OCI-LY7 (cell line): ENCODE measurements around the gene SEBOX. TPM values are rescaled to one million over a fixed set of nuclear protein-coding genes. Genes with fewer than 3 reads are reported as not detected.

Experiments used
- BruUV-seq: library from RNA; stranded (reverse); fragments of 400-500 nt; replicated peaks from 2 replicates; lab custom pipeline; 2021; lab: Mats Ljungman, UMichigan
- CTCF ChIA-PET: fragments of 300-600 bp; sonication (Branson Sonifier 250); formaldehyde crosslinking; loops from one replicate; lab custom pipeline; 2022; ENCODE audit warnings: antibody characterized with exemption; ENCODE audit not compliant: unreplicated experiment; lab: Charles Lee
- POLR2A ChIA-PET: fragments of 300-600 bp; sonication (Branson Sonifier 250); formaldehyde crosslinking; loops from one replicate; lab custom pipeline; 2022; ENCODE audit warnings: antibody characterized with exemption; lab: Charles Lee
- DNase-seq: peaks from one replicate; pipeline ENCODE4 v3.0.0-alpha.2; 2015; ENCODE audit warnings: low spot score
- H2AFZ ChIP-seq: fragments of 200-600 bp; sonication (generic), shearing (Covaris generic); 2 replicates; pipeline ENCODE4 v1.6.1; 2014; ENCODE audit warnings: mild to moderate bottlenecking, antibody characterized with exemption, low read length, moderate library complexity
- H3K27ac ChIP-seq: fragments of 200-600 bp; sonication (generic); 2 replicates; pipeline ENCODE4 v1.5.1; 2014; ENCODE audit warnings: mixed run types, low read depth, mild to moderate bottlenecking, moderate library complexity, low read length, inconsistent platforms; ENCODE audit not compliant: poor library complexity, severe bottlenecking
- H3K36me3 ChIP-seq: fragments of 200-600 bp; sonication (generic); 2 replicates; pipeline ENCODE4 v1.6.1; 2014; ENCODE audit warnings: mild to moderate bottlenecking, antibody characterized with exemption, low read length, moderate library complexity, mixed read lengths; ENCODE audit not compliant: insufficient read depth
- H3K4me1 ChIP-seq: fragments of 200-600 bp; sonication (generic); 2 replicates; pipeline ENCODE4 v1.5.1; 2014; ENCODE audit warnings: mild to moderate bottlenecking, low read length; ENCODE audit not compliant: insufficient read depth, poor library complexity, severe bottlenecking
- H3K4me2 ChIP-seq: fragments of 200-600 bp; sonication (generic); 2 replicates; pipeline ENCODE4 v1.6.1; 2014; ENCODE audit warnings: mild to moderate bottlenecking, low read length
- H3K4me3 ChIP-seq: fragments of 200-600 bp; sonication (generic); 2 replicates; pipeline ENCODE4 v1.5.1; 2014; ENCODE audit warnings: mild to moderate bottlenecking, low read depth, low read length; ENCODE audit not compliant: poor library complexity, severe bottlenecking
- H3K79me2 ChIP-seq: fragments of 200-600 bp; sonication (generic); 2 replicates; pipeline ENCODE4 v1.6.1; 2016; ENCODE audit warnings: low read depth, mild to moderate bottlenecking, low read length, moderate library complexity, mixed read lengths; ENCODE audit not compliant: insufficient read depth
- H3K9me2 ChIP-seq: fragments of 200-600 bp; sonication (generic); 2 replicates; pipeline ENCODE4 v1.6.1; 2016; ENCODE audit warnings: mild to moderate bottlenecking, low read length, mixed read lengths; ENCODE audit not compliant: insufficient read depth
- H3K9me3 ChIP-seq: fragments of 200-600 bp; sonication (generic); 2 replicates; pipeline ENCODE4 v1.6.1; 2014; ENCODE audit warnings: mild to moderate bottlenecking, mixed run types, low read length, mixed read lengths
- H4K20me1 ChIP-seq: fragments of 200-600 bp; sonication (generic); 2 replicates; pipeline ENCODE4 v1.6.1; 2014; ENCODE audit warnings: mild to moderate bottlenecking, antibody characterized with exemption, low read length, moderate library complexity, mixed read lengths; ENCODE audit not compliant: insufficient read depth
- EZH2phosphoT487 ChIP-seq: fragments of 200-600 bp; sonication (generic); IDR thresholded peaks from 2 replicates; pipeline ENCODE4 v1.6.1; 2018; ENCODE audit warnings: low read depth, borderline replicate concordance, mild to moderate bottlenecking, mixed run types, antibody characterized with exemption, low read length, moderate library complexity, mixed read lengths
- intact Hi-C: fragments of 100-400 bp; cut with micrococcal nuclease; formaldehyde crosslinking; loops from one replicate; pipeline ENCODE4 v1.10.0; 2022; ENCODE audit not compliant: unreplicated experiment
- total RNA-seq, 2 experiments: library from RNA; depleted of rRNA in 1 of 2; stranded (reverse); fragments of >200 nt in 1 of 2; shearing (Covaris generic) in 1 of 2; gene quantifications; 2 replicates each; pipeline ENCODE4 v1.2.3, GENCODE V29; 2014 to 2022
- TF ChIP-seq, protein P1 (sequence below): fragments of 200-600 bp; sonication (generic); conservative IDR thresholded peaks from 2 replicates; pipeline ENCODE4 v1.5.1; 2014; ENCODE audit warnings: mild to moderate bottlenecking, antibody characterized with exemption, low read length, moderate library complexity, mixed read lengths

SEBOX gene
- total RNA-seq, 2 experiments from 2014 or later, result not detected

DNA sequence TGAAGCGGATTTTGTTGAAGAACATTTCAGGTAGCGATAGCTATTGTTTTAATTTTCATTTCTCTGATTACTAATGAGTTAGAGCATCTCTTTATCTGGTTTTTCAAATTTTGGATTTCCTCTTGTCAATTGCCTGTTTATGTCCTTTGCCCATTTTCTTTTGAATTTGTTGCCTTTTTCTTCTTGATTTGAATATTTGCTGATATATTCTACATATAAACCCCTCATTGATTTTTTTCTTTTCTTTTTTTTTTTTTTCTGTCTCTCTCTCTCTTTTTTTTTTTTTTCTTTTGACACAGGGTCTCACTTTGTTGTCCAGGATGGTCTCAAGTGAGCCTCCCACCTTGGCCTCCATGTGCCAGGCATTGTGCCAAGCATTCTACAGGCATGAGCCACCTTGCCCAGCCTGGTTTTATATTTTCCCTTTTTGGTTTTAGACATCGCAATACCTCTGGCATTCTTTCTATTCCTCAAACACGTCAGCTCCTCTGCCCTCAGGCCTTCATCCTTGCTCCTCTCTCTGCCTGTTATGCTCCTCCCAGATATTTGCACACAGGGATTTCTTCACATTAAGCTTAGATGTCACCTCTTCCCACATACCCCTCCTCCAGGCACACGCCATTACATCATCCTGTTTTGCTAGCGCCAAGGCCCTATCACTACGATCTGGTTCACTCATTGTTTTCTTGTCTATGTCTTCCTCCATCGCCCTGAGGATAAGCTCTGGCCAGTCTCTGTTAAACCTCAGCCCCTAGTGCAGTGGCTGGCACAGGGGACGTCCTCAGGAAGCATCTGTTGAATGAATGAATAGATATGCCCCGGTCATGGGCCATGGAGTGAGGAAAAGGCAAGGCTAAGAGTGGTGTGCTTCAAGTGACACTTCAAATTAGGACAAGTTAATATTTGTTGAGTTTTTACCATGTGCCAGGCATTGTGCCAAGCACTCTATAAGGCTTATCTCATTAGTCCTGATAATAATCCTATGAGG lies 15.1 kb upstream of the SEBOX start:
- DNase-seq, result no peak
- Histone ChIP-seq H3K36me3 (no peaks in the 10 kb centered on the region), H3K9me2 (no peaks in the 10 kb centered on the region), H3K4me3 (no peak overlapping the region), H3K4me1 (no peaks in the 10 kb centered on the region), H3K79me2 (no peaks in the 10 kb centered on the region), H3K4me2 (no peak overlapping the region), H2AFZ (no peak overlapping the region), H3K9me3 (no peaks in the 10 kb centered on the region), H4K20me1 (no peaks in the 10 kb centered on the region; the same call in 1 of the 2 replicates), H3K27ac (no peak overlapping the region)
- ChIA-PET CTCF (no interaction called here), POLR2A (interaction anchor here (0.6 to 0.7 kb wide), 2 partner anchors 18 to 108 kb away, joined by 3 to 5 read pairs; no protein-coding TSS in a partner anchor)
- no peak for TF ChIP-seq EZH2phosphoT487
- TF ChIP-seq, protein P1, sequence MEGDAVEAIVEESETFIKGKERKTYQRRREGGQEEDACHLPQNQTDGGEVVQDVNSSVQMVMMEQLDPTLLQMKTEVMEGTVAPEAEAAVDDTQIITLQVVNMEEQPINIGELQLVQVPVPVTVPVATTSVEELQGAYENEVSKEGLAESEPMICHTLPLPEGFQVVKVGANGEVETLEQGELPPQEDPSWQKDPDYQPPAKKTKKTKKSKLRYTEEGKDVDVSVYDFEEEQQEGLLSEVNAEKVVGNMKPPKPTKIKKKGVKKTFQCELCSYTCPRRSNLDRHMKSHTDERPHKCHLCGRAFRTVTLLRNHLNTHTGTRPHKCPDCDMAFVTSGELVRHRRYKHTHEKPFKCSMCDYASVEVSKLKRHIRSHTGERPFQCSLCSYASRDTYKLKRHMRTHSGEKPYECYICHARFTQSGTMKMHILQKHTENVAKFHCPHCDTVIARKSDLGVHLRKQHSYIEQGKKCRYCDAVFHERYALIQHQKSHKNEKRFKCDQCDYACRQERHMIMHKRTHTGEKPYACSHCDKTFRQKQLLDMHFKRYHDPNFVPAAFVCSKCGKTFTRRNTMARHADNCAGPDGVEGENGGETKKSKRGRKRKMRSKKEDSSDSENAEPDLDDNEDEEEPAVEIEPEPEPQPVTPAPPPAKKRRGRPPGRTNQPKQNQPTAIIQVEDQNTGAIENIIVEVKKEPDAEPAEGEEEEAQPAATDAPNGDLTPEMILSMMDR, result no peak
- intact Hi-C loops, result no loop called here
- no TSS peak for BruUV-seq

DNA sequence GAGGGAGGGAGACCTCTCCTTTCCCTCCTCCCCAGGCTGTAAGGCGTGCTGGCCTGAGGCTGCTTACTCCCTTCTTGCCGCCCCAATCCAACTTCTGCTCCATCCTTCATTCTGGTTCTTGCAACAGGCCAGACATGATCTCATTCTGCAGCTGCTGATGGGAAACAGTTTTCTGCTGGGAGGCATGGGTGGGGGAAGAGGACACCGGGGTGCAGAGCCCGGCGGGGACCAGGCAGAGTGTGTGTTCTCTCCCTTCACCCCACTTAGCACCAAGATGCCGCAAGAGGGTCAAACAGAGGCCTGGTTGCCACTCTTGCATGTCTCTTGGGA lies 7.9 kb upstream of the SEBOX start:
- H3K9me2 ChIP-seq, result no peaks in the 10 kb centered on the region
- no peak for DNase-seq
- intact Hi-C loops, result no loop called here
- no peaks in the 10 kb centered on the region for H4K20me1 ChIP-seq
- no peak overlapping the region for H2AFZ ChIP-seq
- H3K27ac ChIP-seq, result no peak overlapping the region
- H3K4me3 ChIP-seq, result peak overlapping the region; percentile 80
- CTCF ChIA-PET, result no interaction called here
- POLR2A ChIA-PET, result no interaction called here
- H3K79me2 ChIP-seq, result no peaks in the 10 kb centered on the region
- H3K36me3 ChIP-seq, result no peaks in the 10 kb centered on the region
- H3K4me1 ChIP-seq, result peaks cover 20% of the 10 kb centered on the region
- TF ChIP-seq EZH2phosphoT487, result no peak
- TF ChIP-seq, protein P1, result no peak
- H3K4me2 ChIP-seq, result peak overlapping the region; percentile 91
- H3K9me3 ChIP-seq, result no peaks in the 10 kb centered on the region
- no TSS peak for BruUV-seq
